ENCODE results near the gene MGST1. TPM values are rescaled to one million over a fixed set of nuclear protein-coding genes. Genes with fewer than 3 reads are reported as not detected.

The MGST1 gene
- total RNA-seq, 2 donors from 2014 or later, result 110 to 169 TPM

GRCh38 chr12:16407346-16407745 is 59.9 kb downstream of the MGST1 start:
- intact Hi-C loops (cut with DNase I), result no loop called here
- DNase-seq (ENCODE audit: low spot score), result no peak

Other genes starting within 250 kb of the MGST1 start
- gene SLC15A5, start 70.0 kb upstream of the MGST1 start, total RNA-seq, result not detected

Measured in posterior vena cava (tissue), 2 donors.